ENCODE results near the gene ETNPPL.

ETNPPL gene

DNA sequence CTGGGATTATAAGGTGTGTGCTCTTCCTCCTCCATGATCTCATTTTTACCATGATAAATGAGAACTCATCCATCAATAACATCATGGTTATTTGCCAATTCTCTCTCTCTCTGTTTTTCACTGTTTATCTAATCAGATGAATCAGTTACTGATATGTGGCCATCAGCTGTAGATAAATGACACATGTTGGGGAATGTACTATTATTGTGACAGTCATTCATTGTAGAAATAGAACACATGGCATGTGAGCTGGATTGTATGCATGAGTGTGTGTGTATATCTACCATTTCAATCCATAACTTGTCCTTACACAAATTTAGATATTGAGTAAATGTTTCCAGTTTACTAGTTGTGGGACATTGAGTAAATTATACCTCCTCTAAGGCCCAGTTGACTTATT lies 59.5 kb downstream of the ETNPPL start:
- TF ChIP-seq, protein P1, sequence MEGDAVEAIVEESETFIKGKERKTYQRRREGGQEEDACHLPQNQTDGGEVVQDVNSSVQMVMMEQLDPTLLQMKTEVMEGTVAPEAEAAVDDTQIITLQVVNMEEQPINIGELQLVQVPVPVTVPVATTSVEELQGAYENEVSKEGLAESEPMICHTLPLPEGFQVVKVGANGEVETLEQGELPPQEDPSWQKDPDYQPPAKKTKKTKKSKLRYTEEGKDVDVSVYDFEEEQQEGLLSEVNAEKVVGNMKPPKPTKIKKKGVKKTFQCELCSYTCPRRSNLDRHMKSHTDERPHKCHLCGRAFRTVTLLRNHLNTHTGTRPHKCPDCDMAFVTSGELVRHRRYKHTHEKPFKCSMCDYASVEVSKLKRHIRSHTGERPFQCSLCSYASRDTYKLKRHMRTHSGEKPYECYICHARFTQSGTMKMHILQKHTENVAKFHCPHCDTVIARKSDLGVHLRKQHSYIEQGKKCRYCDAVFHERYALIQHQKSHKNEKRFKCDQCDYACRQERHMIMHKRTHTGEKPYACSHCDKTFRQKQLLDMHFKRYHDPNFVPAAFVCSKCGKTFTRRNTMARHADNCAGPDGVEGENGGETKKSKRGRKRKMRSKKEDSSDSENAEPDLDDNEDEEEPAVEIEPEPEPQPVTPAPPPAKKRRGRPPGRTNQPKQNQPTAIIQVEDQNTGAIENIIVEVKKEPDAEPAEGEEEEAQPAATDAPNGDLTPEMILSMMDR (IDR thresholded peaks at IDR 0.05; ENCODE audit: borderline replicate concordance, insufficient read depth, low read depth, low read length), result no peak
- no peak overlapping the region for H3K4me3 ChIP-seq (ENCODE audit: low read depth, low read length)

DNA sequence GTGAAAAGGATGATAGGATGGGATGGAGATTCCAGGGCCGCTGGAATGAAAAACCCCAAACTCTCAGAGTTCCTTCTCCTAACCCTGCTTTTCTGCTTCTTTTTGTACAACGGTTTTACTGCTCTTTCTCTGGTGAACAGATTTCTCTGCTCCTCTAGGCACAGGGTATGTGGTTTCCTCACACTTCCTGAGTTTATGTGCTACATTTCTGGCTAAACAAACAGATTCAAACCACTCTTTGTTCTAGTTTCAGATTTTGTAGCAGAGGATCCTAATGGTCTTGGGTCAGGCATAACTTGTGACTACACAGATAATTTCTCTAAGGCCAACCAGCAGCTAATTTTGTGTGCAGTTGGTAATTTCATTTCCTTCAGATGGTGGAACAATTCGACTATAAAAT lies 59.9 kb downstream of the ETNPPL start:
- TF ChIP-seq, protein P1 (IDR thresholded peaks at IDR 0.05; ENCODE audit: borderline replicate concordance, insufficient read depth, low read depth, low read length), result no peak
- no peak overlapping the region for H3K4me3 ChIP-seq (ENCODE audit: low read depth, low read length)

DNA sequence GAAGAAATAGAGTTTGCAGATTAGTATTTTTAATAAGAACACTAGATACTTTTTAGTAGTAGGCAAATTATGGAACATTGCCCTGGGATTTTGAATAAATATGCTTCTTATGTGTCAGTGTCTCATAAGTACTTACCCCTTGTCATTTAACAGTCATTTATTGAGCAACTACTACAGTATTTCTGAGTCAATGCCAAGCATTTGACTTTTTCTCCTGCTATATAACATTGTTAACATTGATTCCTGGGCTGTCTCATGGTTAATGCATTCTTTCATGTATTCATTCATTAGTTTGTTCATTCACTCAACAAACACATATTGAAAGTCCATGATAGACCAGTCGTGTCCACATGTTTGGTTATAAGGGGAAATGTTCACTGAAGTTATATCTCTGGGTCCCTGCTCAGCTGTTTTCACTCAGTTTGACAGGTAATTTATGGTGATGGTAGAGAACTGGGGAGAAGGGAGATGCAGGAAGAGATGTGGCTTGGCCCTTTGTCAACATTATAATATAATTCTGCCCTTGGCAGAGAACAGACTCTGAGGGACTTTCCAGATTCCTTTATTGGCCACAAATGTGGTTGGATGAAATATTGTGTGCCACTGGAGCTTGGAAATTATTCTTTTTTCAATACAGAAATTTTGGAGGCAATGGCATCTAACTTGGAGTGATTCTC lies 62.6 kb downstream of the ETNPPL start:
- TF ChIP-seq, protein P1 (IDR thresholded peaks at IDR 0.05; ENCODE audit: borderline replicate concordance, insufficient read depth, low read depth, low read length), result no peak
- no peak overlapping the region for H3K4me3 ChIP-seq (ENCODE audit: low read depth, low read length)

DNA sequence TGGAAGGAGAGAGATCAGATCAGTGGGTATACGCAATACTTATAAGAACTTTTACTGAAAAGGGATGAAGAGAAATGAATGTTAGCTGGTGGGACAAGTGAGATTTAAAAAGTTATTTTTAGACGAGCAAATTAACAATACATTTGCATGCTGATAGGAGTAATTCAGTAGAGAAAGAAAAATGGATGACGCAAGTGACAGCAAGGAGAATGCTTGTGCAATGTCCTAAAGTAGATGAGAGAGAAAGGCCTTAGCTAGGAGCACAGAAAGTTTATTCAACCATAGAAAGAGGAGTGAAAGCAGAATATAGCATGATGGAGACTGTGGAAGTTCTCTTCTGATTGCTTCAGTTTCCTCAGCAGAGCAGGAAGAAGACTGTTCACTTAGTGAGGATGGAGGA lies 66.7 kb downstream of the ETNPPL start:
- TF ChIP-seq, protein P1 (IDR thresholded peaks at IDR 0.05; ENCODE audit: borderline replicate concordance, insufficient read depth, low read depth, low read length), result no peak

DNA sequence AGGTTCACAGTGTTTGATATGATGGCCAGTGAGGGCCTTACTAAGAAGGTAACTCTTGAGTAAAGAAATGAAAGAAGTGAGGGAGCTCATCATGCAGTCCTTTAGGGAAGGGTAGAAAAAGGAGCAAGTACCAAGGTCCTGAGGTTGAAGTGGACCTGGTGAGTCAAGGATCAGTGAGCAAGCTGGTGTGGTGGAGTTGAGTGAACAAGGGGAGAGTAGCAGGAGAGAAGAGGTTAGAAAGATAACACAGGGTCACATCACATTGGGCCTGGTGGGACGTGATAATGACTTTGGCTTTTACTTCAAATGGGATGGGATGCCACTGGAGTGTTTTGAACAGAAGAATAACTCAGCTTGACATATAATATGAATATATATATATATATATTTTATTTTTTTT lies 67.8 kb downstream of the ETNPPL start:
- no peak overlapping the region for H3K4me3 ChIP-seq (ENCODE audit: low read depth, low read length)
- TF ChIP-seq, protein P1 (IDR thresholded peaks at IDR 0.05; ENCODE audit: borderline replicate concordance, insufficient read depth, low read depth, low read length), result no peak

More for the DNA sequence above, 66.7 kb downstream of the ETNPPL start:
- no peak overlapping the region for H3K4me3 ChIP-seq (ENCODE audit: low read depth, low read length)

DNA sequence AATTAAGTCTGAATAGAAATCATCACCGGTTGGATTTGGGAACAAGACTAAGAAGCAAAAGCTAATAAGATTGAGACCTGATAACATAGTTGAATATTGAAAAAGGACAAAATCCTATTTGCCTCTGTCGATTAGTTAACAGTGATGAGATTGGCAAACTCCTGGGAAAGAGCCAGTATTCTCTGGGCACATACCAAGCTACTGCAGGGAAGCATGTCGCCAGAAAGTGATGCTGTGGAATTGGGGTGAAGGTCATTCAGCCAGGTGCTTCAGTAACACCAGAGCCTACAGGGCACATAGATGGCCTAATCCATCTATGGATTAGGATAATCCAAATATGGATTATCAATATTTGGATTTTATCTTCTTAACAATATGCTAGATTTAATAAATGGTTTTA lies 68.4 kb downstream of the ETNPPL start:
- H3K4me3 ChIP-seq (ENCODE audit: low read depth, low read length), result no peak overlapping the region
- TF ChIP-seq, protein P1 (IDR thresholded peaks at IDR 0.05; ENCODE audit: borderline replicate concordance, insufficient read depth, low read depth, low read length), result no peak

DNA sequence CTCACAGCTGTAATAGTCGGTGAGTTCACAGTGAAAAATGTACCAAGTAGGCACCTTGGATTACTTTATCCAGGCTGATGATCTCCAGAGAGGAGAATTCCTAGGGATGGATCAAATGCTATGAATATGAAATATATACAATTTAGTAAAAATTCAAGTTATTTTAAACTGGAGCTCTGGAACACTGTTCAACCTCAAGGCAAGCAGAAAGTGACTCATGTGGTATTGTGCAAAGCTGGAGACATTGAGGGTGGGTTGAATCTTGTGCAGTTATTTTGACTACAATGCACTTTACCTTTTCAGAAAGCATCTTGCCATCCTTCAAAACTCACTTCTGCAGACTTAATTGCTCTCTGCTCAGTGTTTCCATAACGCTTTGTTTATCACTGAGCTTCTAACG lies 69.0 kb downstream of the ETNPPL start:
- TF ChIP-seq, protein P1 (IDR thresholded peaks at IDR 0.05; ENCODE audit: borderline replicate concordance, insufficient read depth, low read depth, low read length), result no peak
- H3K4me3 ChIP-seq (ENCODE audit: low read depth, low read length), result no peak overlapping the region

Measured in GM12875 (cell line).